ENCODE results near the gene CAPN8.

The CAPN8 gene

DNA sequence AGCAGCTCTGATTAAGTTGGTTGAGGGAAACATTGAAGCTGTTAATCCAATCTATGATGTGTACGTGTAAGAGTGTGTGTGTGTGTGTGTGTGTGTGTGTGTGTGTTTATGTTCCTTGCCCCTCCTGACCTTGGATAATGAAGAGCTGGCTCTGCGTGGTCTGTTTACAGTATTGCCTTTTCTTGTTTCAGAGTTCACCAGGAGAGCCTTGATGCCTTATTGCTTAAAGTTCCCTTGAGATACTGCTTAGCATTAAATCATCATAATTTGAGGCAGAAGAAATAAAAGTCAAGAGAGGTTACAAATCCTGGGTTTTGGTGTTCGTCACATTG, 36.4 kb downstream of the CAPN8 start:
- no peak for TF ChIP-seq TCF12 (IDR thresholded peaks at IDR 0.05; ENCODE audit: low read depth)
- TF ChIP-seq EP300 (IDR thresholded peaks at IDR 0.05; ENCODE audit: borderline replicate concordance), result no peak
- TF ChIP-seq TAF1 (IDR thresholded peaks at IDR 0.05; ENCODE audit: low read depth), result no peak
- no peak for TF ChIP-seq YY1 (IDR thresholded peaks at IDR 0.05; ENCODE audit: low read depth)
- TF ChIP-seq, protein P1, sequence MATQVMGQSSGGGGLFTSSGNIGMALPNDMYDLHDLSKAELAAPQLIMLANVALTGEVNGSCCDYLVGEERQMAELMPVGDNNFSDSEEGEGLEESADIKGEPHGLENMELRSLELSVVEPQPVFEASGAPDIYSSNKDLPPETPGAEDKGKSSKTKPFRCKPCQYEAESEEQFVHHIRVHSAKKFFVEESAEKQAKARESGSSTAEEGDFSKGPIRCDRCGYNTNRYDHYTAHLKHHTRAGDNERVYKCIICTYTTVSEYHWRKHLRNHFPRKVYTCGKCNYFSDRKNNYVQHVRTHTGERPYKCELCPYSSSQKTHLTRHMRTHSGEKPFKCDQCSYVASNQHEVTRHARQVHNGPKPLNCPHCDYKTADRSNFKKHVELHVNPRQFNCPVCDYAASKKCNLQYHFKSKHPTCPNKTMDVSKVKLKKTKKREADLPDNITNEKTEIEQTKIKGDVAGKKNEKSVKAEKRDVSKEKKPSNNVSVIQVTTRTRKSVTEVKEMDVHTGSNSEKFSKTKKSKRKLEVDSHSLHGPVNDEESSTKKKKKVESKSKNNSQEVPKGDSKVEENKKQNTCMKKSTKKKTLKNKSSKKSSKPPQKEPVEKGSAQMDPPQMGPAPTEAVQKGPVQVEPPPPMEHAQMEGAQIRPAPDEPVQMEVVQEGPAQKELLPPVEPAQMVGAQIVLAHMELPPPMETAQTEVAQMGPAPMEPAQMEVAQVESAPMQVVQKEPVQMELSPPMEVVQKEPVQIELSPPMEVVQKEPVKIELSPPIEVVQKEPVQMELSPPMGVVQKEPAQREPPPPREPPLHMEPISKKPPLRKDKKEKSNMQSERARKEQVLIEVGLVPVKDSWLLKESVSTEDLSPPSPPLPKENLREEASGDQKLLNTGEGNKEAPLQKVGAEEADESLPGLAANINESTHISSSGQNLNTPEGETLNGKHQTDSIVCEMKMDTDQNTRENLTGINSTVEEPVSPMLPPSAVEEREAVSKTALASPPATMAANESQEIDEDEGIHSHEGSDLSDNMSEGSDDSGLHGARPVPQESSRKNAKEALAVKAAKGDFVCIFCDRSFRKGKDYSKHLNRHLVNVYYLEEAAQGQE (IDR thresholded peaks at IDR 0.05; ENCODE audit: low read depth), result no peak
- no peak for TF ChIP-seq EGR1 (IDR thresholded peaks at IDR 0.05)
- TF ChIP-seq CEBPB (IDR thresholded peaks at IDR 0.05), result no peak
- TF ChIP-seq FOXM1 (IDR thresholded peaks at IDR 0.05; ENCODE audit: borderline replicate concordance, low read depth), result no peak
- TF ChIP-seq, protein P2, sequence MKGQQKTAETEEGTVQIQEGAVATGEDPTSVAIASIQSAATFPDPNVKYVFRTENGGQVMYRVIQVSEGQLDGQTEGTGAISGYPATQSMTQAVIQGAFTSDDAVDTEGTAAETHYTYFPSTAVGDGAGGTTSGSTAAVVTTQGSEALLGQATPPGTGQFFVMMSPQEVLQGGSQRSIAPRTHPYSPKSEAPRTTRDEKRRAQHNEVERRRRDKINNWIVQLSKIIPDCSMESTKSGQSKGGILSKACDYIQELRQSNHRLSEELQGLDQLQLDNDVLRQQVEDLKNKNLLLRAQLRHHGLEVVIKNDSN (IDR thresholded peaks at IDR 0.05), result no peak
- no peak for TF ChIP-seq NFIC (IDR thresholded peaks at IDR 0.05)
- no peak for TF ChIP-seq RAD21 (IDR thresholded peaks at IDR 0.05; ENCODE audit: low read depth)
- no peak for TF ChIP-seq TEAD4 (IDR thresholded peaks at IDR 0.05)
- TF ChIP-seq ZBTB7A (IDR thresholded peaks at IDR 0.05; ENCODE audit: low read depth), result no peak

DNA sequence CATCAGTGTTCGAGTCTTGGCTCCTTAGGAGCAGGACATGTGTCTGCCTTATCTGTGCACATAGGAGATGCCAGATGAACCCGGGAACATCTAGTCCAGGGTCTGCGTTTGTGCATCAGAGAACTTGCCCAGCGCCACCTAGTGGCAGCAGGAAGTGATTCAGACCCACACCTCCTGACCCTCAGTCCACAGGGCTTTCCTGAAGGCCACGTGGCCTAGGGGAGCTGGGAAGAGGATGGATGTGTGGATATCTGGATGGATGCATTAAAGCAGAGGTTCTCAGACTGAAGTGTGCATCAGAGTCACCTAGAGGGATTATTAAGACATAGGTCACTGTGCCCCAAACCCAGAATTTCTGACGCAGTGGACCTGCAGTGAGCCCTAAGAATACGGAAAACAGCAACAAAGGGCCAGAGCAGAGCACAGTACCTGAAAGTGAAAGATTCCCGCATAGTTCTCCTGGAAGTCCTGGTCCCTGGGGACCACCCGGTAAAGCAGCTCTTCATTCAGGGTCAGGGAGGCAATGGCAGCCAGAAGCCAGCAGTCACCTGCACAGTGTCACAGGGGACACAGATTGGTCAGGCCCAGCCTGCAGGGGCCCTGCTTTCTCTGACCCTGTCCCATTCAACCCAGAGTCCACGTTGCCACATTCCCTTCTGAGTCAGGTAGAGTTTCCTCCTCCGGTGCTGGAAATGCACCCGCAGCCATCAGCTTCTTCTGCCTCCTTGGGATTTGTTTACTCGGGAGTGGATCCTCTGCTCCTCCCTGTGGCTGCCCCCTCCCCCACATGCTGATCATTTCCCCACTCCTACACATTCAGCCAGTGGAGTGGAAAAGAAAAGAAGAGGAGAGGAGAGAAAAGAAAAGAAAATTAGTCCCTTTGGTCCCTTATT, 37.0 kb downstream of the CAPN8 start:
- TF ChIP-seq, protein P3, sequence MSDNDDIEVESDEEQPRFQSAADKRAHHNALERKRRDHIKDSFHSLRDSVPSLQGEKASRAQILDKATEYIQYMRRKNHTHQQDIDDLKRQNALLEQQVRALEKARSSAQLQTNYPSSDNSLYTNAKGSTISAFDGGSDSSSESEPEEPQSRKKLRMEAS (IDR thresholded peaks at IDR 0.05), result peak; percentile 68
- TF ChIP-seq TEAD4 (IDR thresholded peaks at IDR 0.05) (no peak), NFIC (IDR thresholded peaks at IDR 0.05) (no peak), TCF12 (IDR thresholded peaks at IDR 0.05; ENCODE audit: low read depth) (no peak), RAD21 (IDR thresholded peaks at IDR 0.05; ENCODE audit: low read depth) (peak; percentile 53), CREB1 (IDR thresholded peaks at IDR 0.05; ENCODE audit: low read depth) (no peak), CEBPB (IDR thresholded peaks at IDR 0.05) (no peak)
- TF ChIP-seq, protein P2 (IDR thresholded peaks at IDR 0.05), result peak; percentile 83

DNA sequence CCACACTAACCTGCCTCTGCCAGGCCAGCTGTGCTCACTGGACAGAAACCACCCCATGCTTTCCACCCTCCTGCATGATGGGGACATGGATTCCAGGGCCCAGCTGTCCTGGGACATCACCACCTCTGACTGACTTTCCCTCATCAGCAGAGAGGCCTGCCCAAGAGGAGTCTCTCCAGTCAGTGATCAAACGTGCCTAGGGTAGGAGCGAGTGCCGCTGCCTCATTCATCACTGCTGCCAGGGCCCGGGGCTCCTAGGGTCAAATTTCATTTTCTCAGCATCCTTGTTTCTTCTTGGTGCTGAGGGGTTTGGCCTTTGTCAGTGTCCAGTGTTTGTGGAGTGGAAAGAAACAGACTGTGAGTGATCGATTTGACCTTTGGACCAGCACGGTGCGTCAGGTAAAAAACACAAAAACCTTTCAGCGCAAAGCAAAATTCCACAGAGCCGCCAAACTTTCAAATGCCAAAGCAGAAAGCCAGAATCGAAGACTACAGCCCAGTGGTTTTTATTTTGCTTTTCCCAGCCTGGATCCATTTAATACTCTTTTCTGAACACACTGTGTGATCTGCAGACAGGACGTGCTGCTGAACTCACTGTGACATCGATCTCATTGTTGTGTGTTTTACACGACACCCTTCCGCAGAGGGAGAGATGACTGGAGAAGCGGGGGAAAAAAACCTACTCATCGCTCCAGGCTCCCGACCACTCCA, 43.2 kb downstream of the CAPN8 start:
- TF ChIP-seq ZBTB7A (IDR thresholded peaks at IDR 0.05; ENCODE audit: low read depth) (no peak), TCF12 (IDR thresholded peaks at IDR 0.05; ENCODE audit: low read depth) (no peak), CREB1 (IDR thresholded peaks at IDR 0.05; ENCODE audit: low read depth) (no peak)
- TF ChIP-seq, protein P1 (IDR thresholded peaks at IDR 0.05; ENCODE audit: low read depth), result no peak

DNA sequence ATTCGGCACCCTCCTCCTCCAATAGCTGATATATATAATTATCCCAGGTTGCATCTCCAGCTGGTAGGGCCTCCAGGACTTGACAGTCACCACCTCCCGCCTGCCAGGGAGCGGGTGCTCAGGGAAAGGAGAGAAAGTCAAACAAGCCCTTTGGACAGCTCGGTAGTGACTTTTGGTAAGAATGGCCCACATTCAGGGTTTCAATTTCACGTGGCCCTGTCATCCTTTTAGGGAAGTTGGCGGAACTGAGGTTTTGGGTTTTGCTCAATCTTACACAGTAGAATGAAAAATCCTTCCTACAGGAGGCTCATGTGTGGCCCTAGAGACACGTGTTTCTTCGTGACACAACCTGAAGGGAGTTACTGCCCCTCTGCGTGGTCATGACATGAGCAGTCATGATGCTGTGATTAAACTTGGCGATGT, 44.2 kb downstream of the CAPN8 start:
- TF ChIP-seq ZBTB7A (IDR thresholded peaks at IDR 0.05; ENCODE audit: low read depth), result no peak
- no peak for TF ChIP-seq CEBPB (IDR thresholded peaks at IDR 0.05)
- TF ChIP-seq NFIC (IDR thresholded peaks at IDR 0.05), result no peak
- TF ChIP-seq EGR1 (IDR thresholded peaks at IDR 0.05), result no peak
- TF ChIP-seq, protein P2 (IDR thresholded peaks at IDR 0.05), result no peak
- TF ChIP-seq TEAD4 (IDR thresholded peaks at IDR 0.05), result no peak
- TF ChIP-seq, protein P3 (IDR thresholded peaks at IDR 0.05), result no peak
- TF ChIP-seq RAD21 (IDR thresholded peaks at IDR 0.05; ENCODE audit: low read depth), result no peak
- no peak for TF ChIP-seq TCF12 (IDR thresholded peaks at IDR 0.05; ENCODE audit: low read depth)

DNA sequence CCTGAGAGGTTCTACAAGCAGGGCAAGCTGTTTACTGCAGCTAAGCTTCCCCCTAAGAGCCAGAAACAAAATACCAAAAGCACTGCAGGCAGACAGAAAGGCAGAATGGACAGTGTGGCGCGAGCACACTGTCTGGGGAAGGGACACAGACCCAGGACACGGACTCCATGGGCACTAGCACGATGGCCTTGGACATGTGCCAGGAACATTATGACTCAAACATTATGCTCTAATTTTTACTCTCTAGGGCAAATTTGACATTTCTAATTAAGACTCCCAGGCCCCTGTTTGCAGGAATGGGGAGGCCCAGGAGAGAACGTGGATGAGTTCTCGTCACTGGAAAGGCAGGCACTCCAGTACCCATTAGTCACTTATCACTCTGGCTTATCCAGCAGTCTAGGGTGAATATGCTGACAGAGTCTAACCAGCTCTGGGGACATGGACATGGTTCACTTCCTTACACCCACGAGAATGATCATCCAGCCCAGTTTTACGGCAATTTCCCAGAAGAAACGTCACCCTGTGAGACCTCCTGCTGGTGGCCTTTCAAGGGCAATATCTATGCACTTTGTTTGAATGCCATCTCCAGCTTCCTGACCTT, 45.1 kb downstream of the CAPN8 start:
- no peak for TF ChIP-seq CEBPB (IDR thresholded peaks at IDR 0.05)
- no peak for TF ChIP-seq ZBTB7A (IDR thresholded peaks at IDR 0.05; ENCODE audit: low read depth)
- TF ChIP-seq TCF12 (IDR thresholded peaks at IDR 0.05; ENCODE audit: low read depth), result no peak
- no peak for TF ChIP-seq CREB1 (IDR thresholded peaks at IDR 0.05; ENCODE audit: low read depth)

Measured in Ishikawa (cell line).